NCI-H345 treated with DMSO at 0.1 percent for 48 hours (cell line): Measurements from ENCODE around the gene TBX10.

Experiments
- DNase-seq: peaks from one replicate; lab custom pipeline; 2025; ENCODE audit not compliant: unreplicated experiment; lab: John Stamatoyannopoulos, UW

The TBX10 gene

GRCh38 chr11:67617243-67617953, 22.2 kb downstream of the TBX10 start:
- no peak for DNase-seq

- DNase-seq: no peak
Observed at GRCh38 chr11:67616431-67617242, 22.9 kb downstream of the TBX10 start.

- DNase-seq: no peak
Observed at GRCh38 chr11:67615728-67616430, 23.7 kb downstream of the TBX10 start.

- DNase-seq: no peak
Observed at GRCh38 chr11:67614730-67615714, 24.5 kb downstream of the TBX10 start.

GRCh38 chr11:67613960-67614715, 25.4 kb downstream of the TBX10 start:
- no peak for DNase-seq

- DNase-seq: no peak
Observed at GRCh38 chr11:67613313-67613959, 26.1 kb downstream of the TBX10 start.

- DNase-seq: no peak
Observed at GRCh38 chr11:67612751-67613150, 26.8 kb downstream of the TBX10 start.

- DNase-seq: no peak
Observed at GRCh38 chr11:67611704-67612587, 27.6 kb downstream of the TBX10 start.

- DNase-seq: no peak
Observed at GRCh38 chr11:67611165-67611564, 28.4 kb downstream of the TBX10 start.

- DNase-seq: no peak
Observed at GRCh38 chr11:67610302-67610868, 29.2 kb downstream of the TBX10 start.

- no peak for DNase-seq
Observed at GRCh38 chr11:67609316-67609715, 30.2 kb downstream of the TBX10 start.

- DNase-seq: no peak
Observed at GRCh38 chr11:67608486-67608885, 31.1 kb downstream of the TBX10 start.

GRCh38 chr11:67607507-67607906, 32.1 kb downstream of the TBX10 start:
- no peak for DNase-seq

GRCh38 chr11:67606492-67607295, 32.9 kb downstream of the TBX10 start, which contains the start of gene NDUFV1:
Gene NDUFV1, plus strand, starts transcription at chr11:67606936. Its CDS starts 69 bp downstream, at chr11:67607005.
- DNase-seq: peak; percentile 93

GRCh38 chr11:67606093-67606491, 33.5 kb downstream of the TBX10 start:
- DNase-seq: no peak

- no peak for DNase-seq
Observed at GRCh38 chr11:67605231-67606011, 34.1 kb downstream of the TBX10 start.
